HG03469 (cell line): ENCODE results near the gene GMCL1.
A peak's percentile ranks its signal among the peaks of the same experiment; 100 is the strongest.

Experiments used
- ATAC-seq: cut with Tn5 transposase; IDR thresholded peaks from one replicate; pipeline ENCODE4 v1.9.1; 2021; ENCODE audit warnings: mild to moderate bottlenecking, moderate library complexity, moderate number of reproducible peaks; ENCODE audit not compliant: unreplicated experiment

The GMCL1 gene, protein sequence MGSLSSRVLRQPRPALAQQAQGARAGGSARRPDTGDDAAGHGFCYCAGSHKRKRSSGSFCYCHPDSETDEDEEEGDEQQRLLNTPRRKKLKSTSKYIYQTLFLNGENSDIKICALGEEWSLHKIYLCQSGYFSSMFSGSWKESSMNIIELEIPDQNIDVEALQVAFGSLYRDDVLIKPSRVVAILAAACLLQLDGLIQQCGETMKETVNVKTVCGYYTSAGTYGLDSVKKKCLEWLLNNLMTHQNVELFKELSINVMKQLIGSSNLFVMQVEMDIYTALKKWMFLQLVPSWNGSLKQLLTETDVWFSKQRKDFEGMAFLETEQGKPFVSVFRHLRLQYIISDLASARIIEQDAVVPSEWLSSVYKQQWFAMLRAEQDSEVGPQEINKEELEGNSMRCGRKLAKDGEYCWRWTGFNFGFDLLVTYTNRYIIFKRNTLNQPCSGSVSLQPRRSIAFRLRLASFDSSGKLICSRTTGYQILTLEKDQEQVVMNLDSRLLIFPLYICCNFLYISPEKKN

DNA sequence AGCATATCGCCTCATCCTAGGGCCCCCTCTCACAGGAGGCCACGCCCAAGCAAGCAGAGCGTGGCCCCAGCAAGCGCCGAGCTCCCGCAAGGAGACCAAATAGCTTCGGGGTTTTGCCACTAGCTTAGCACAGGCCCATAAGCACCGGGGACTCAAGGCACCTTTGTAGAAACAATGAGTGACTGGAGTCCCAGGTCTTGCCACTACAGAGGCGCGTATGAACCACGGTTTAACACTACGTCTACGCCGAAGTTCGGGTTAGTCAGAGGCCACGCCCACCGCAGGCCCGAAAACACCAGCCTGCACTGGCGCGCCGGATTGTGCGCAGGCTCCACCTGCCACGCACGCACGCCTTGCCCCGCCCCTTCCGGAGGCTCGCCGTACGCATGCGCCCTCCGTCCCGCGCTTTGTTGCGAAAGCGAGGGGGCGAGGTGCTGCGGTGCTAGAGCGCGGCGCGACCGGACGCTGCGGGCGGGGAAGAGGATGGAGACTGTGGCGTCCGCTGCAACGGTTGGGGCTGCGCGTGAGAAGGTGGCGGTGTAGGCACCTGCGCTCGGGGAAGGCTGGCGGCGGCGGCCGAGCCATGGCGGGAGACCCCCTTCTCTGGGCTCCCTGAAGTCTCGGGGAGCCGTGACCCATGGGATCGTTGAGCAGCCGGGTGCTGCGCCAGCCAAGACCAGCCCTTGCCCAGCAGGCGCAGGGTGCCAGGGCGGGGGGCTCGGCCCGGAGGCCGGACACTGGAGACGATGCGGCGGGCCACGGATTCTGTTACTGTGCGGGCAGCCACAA lies at the start of gene GMCL1:
Gene GMCL1, plus strand, starts transcription at position 405 of the 789 bp plus-strand sequence. Its CDS starts 233 bp downstream, at position 638.
- ATAC-seq = peak; percentile 83

DNA sequence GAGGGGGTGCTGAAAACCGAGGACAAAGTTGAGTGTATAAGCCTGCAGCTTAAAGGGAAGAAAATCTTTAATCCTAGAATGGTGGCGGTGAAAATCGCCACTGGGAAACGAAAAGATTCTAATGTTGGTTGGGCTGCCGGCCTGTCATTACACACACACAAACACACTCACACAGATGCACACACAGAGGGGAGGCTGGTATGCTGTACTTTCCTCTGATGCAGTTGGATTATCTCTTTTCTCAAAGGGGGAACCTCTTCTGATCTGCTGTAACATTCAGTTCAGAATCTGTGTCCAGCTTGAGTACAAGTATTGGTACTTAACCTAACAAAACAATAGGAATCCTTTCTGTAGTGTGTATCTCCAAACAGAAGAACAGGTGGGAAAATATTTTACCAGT lies 48.5 kb upstream of the GMCL1 start:
- no peak for ATAC-seq

DNA sequence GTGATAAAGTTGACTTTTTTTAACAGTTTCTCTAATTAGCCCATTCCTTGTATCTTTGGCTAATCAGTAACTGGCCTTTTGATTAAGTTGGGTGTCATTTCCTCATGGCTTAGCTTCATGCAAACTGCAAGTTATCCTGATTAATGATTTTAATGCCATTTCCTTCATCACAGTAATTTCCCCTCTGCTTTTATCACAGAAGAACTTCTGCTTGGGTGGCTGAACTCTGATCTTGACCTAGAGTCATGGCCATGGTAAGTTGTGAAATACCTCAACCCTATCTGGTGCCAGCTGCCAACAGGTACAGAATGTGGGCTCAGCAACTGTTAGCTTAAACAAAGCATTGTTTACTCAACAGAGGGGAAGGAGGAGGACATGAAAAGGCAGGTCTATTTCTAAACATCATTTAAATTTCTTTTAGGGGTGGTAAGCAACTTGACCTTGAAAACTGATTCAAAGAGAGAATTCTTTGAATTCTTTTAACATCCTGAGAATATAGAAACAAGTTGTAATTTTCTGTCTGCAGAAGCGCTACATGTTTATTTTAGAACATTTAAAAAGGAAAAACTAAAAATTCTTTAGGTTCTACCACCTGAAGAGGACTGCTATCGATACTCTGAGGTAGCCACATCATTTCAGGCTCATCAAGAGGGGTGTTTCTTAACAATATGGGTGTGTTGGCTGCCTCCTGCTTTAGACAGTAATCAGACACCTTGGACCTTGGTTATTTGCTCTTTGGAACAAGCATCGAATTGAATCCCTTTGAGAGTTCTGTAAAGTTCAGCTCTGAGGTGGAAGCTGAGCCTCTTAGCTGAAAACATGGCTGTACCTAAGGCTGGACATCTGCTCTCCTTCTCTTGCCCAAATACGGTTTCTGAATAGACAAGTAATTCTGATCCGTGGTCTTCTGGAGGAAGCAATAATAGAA lies 47.9 kb upstream of the GMCL1 start:
- no peak for ATAC-seq

DNA sequence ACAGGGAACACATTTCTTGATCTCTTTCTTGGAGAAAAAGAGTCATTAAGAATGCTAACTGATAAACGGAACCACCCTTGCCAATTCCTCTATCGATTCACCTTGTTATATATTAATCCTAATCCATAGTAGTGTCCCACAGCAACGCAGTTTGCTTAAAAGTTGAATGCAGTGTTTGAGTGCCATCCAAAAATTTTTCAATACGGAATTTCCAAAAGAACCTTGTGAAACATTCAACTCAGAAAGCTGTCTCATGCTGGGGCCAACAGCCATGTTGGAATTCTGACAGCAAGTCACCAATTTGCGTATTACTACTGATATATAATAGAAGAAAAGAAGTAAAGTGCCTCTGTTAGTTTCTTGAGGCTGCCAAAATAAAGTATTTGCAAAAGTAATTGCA lies 45.2 kb upstream of the GMCL1 start:
- ATAC-seq = no peak

DNA sequence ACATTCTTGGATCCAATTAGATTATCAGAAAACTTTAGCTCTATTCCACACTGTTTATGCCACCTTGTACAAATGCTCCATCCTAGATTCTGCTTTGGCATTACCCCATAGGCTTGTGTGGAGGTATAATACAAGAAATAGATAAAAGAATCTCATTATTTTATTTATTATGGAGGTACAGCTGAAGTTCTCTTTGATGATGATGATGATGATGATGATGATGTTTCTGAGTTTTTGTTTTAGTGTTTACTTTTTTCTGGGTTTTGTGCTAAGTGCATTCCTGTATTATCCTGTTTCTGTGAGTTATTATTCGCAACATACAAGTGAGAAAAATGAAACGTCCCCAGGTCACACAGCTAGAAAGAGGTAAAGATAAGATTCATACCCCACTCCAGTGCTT lies 44.1 kb upstream of the GMCL1 start:
- no peak for ATAC-seq

DNA sequence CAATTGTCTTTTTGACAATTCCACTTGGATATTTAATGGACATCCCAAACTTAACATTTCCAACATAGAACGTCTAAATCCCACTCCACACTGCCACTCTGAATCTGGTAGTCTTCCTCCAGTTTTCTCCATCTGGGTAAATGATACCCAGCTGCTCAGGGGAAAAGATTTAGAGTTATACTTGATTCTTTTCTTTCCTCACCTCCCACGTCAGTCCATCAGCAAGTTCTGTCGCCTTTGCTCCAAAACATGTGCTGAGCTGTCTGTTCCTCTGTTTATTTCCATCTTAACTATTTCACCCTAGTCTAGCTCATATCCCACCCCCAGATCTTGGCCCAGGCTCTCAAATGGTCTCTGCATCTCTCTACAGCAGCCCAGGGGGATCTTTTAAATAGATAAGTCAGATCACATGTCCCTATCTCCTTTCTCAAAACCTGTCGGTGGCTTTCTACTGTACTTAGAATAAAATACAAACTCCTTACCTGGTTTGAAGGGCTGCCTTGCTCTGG lies 43.4 kb upstream of the GMCL1 start:
- ATAC-seq = no peak

DNA sequence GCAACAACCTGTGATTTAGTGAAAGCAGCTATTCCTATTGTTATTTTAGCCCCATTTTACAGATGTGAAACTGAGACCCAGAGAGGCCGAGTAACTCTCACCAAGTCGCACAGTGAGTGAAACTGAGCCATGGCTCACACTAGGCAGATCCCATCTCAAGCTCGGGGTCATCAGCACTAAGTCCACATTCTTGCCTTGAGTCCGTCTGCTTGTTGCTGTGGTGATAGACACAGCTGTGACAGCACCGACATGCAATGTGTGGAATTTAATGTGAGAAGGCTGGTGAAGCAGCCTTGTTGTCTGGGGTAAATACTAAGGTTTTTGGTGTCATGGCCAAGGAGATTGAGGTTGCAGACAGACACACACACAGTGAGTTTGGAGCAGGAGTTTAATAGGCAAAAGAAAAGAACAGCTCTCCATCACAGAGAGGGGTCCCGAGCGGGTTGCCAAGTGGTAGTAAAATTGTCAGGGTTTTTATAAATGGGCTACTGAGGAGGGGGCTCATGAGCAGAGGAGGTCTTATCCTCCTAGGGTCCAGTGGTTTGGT lies 40.2 kb upstream of the GMCL1 start:
- ATAC-seq = peak; percentile 51

DNA sequence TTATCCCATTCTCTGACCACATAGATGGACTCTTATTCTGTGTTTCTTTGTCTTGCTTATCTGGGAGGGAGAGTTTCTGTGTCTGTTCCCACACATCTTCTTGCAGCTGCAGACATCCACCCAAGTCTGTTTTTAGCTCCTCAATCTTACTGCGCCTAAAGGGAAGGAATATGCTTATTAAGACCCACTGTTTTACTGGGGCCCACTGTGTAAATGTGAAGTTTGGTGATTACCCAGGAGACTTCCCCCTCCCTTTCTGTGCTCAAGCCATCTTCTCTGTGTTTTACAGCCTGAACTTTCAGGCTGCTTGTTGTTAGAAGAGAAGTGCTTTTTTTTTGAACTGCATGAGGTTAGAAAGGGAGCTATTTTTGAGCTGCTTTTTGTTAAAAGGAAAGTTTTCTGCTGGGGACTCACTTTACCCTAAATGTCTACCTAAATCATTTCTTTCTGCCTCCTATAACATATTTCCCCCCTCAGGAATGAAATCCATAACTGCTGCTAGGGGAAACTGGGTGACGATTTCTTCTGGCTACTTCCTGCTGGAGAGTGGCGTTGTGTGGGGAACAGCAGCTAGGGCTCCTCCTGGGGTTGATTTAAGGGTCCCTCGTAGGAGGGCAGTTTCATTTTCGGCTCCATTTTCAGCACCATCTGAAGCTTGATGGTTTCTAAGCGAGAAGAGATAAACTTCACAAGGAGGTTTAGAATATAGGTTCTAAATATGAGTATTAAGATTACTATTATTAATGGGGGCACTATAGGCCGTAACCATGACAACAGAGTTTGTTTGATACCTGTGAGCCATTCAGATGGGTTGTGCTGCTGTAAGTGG lies 39.5 kb upstream of the GMCL1 start:
- peak; percentile 17 for ATAC-seq

DNA sequence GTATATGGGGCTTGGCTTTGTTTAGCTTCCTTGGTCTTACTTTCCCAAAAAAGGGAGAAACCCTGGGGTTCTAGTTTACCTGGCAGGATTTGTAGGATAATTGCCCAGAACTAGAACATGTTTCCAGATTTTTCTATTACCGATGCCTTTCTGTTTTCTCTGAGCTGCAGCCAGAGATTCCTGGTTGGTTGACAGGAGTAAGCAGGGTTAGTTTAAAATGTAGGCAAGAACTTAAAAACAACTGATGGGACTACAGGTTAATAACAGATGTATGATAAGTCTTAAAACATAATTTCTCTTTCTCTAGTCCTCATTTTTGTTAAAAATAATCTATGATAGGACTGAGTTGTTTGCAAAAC lies 38.9 kb upstream of the GMCL1 start:
- ATAC-seq = no peak

DNA sequence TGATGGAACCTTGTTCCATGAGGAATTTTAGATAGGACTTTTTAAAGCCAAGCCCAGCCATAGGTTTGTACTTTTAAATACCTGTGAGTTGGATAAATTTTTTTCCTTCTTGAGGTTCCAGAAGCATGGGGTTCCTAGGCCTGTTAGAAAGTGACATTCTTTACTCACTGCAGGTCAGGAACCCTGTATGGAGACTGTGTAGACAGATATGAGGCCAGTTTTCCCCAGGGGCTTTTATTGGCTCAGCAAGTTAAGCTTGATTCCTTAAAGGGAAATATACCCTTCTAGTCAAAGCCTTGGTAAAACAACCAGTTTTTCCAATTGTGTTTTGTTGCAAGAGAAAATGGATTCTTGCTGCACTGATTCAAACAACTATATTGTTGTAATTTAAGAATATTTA lies 38.4 kb upstream of the GMCL1 start:
- ATAC-seq = no peak

DNA sequence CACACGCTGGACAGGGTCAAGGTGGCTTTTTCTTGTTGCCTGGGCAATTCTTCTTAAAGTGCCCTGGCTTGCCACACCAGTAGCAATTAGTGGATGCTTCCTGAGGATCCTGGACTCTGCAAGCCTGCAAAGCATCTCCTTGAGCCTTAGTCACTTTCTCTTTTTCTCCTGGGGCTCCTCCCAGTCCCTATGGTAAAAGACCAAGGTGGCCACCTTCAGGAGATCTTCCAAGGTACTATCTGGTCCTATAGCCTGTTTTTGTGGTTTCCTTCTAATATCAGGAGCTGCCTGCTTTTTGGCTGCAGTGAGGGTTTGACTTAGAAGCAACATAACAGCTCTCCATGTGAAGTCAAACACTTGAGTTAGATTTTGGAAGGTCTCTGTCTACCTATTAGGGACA lies 33.3 kb upstream of the GMCL1 start:
- ATAC-seq = no peak

DNA sequence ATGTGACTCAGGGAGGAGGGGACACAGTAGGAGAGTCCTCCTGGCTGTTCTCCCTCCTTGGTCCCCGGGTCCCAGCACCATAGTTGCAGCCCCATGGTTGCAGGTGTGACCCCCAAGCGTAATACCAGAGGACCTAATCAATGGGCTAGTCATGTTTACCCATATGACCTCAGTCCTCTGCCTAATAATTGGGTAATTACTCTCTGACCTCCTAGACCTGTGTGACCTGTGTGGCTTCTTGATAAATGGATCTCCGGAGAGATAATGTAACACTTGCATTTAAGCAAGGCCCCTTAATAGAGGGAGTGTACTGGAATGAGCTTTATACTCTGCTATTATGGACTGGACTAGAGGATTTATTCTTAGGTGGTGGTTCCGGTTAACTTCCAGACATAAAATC lies 32.2 kb upstream of the GMCL1 start:
- no peak for ATAC-seq

DNA sequence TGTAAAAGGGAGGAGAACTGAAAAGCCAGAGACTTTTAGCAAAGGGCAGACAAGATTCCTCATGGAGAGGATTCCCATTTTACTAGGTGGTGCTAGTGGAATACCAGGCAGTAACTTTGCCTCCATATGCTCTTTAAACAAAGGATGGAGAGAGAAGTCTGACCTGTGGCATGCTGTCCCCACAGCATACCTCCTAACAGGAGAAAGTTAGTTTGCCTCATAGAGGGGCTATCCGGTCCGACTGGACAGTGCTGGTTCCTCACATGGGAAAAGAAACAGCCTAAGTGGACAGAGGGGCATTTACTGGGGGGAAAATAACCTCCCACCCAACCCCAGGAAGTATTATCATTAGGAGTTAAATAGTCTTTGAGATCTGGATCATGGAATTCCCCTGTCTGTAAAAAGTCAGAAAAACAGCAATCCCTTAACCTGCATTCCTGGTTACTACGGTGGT lies 31.6 kb upstream of the GMCL1 start:
- ATAC-seq = no peak

DNA sequence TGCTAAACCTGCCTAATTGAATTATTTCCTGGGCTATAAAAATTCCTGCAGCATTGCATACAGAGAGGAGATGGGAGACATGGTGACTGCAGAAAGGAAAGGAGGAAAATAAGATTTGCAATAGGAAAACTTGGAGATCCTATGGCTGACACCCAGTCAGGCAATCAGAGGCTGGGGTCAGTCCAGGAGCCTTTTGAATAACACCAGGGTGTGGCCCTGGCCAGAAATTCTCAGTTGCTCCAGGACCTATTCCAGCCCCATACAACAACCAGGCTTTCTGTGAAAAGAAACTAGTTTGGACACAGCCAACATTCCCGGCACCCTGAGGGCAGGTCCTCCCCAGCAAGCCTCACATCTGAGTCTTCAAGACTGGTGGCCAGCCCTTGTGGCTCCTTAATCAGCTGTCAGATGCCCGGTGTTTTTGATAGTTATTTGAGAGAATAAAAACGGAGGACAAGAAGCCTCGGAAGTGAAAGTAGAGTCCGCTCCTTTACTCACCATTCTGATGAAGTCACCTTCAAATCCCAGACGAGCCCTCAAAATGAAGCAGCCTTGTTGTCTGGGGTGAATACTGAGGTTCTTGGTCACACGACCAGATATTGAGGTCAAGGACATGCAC lies 31.1 kb upstream of the GMCL1 start:
- no peak for ATAC-seq

DNA sequence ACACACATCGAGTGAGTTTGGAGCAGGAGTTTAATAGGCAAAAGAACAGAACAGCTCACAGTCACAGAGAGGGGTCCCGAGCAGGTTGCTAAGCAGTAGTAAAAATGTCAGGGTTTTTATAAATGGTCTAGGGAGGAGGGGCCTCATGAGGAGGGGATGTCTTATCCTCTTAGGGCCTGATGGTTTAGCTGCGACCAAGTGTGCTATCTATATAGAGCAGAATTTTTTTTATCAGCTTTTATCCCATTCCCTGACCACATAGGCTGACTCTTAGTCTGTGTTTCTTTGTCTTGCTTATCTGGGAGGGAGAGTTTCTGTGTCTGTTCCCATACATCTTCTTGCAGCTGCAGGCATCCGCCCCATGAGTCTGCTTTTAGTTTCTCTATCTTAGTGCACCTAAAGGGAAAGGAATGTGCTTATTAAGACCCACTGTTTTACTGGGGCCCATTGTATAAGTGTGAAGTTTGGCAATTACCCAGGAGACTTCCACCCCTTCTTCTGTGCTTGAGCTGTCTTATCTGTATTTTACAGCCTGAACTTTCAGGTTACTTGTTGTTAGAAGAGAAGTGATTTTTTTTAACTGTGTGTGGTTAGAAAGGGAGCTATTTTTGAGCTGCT lies 30.4 kb upstream of the GMCL1 start:
- no peak for ATAC-seq

DNA sequence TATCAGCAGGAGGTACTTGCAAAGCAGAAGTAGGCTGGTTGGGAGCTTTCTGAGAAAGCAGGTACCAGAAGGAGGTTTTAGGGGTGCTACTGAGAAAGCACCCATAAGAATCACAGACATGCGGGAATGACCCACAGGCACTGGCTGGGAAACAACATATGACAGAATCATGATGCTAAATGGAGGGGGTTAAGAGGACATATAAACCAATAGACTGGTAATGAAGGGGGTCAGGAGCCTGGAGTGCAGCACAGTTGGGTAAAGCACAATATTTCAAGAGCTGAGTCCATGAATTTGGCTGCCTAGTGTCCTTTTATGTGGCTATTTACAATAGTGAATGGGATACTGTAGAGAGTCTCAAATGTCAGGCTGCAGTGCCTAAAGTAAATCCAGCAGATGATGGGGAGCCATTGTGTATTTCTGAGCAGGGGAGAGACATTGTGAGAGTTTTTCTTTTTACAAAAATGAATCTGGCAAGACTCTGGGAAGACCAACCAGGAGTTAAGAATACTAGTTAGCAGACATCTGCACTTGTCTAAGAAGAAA lies 27.6 kb upstream of the GMCL1 start:
- ATAC-seq = no peak

DNA sequence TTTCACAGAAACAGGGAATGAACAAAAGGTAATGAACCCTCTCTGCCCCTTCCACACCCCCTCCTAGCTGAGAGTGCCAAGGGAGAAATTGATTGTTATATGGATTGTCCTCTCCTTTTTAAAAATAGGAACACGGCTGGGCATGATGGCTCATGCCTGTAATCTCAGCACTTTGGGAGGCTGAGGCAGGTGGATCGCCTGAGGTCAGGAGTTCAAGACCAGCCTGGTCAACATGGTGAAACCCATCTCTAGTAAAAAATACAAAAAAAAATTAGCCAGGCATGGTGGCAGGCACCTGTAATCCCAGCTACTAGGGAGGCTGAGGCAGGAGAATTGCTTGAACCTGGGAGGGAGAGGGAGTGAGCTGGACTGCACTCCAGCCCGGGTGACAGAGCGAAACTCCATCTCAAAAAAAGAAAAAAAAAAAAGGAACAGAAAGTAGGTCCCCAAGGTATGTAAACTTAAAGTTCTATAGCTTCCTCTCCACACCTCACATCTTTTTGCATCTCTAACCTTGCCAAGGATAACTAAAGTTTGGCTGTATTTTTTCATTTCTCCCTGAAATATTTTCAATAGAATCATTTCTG lies 26.6 kb upstream of the GMCL1 start:
- peak; percentile 42 for ATAC-seq

DNA sequence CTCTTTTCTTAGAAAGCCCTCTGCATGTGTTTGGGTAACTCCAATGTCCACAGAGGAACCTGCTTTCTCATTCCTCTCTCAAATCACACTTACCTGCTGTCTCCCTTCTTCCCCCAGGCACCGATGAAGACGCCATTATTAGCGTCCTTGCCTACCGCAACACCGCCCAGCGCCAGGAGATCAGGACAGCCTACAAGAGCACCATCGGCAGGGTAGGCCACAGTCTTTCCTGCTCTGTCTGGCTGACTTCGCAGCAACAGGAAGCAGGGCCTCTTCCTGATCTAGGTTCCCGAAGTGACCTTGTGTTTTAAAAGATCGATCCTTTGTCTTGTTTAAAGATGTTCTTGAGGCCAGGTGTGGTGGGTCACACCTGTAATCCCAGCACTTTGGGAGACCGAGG lies 25.0 kb upstream of the GMCL1 start:
- ATAC-seq = no peak
